CD4-positive, alpha-beta T cell treated with Interleukin-4 for 1 hour (primary cell): ENCODE data around the gene AURKAIP1.

Experiments
- DNase-seq, 2 donors: peaks; one replicate each; pipeline ENCODE4 v3.0.0-alpha.2; 2020 to 2022

AURKAIP1 gene

GRCh38 chr1:1345860-1346500 is 29.0 kb downstream of the AURKAIP1 start:
- DNase-seq = no peak

GRCh38 chr1:1345384-1345783 is 29.6 kb downstream of the AURKAIP1 start:
- DNase-seq = no peak

GRCh38 chr1:1344655-1345361 is 30.2 kb downstream of the AURKAIP1 start:
- no peak for DNase-seq

GRCh38 chr1:1343811-1344421 is 31.1 kb downstream of the AURKAIP1 start:
- no peak for DNase-seq

- DNase-seq = no peak
Measured at GRCh38 chr1:1342584-1343115, 32.4 kb downstream of the AURKAIP1 start.

GRCh38 chr1:1342061-1342562 is 32.9 kb downstream of the AURKAIP1 start:
- no peak for DNase-seq

GRCh38 chr1:1341549-1342021 is 33.4 kb downstream of the AURKAIP1 start:
- DNase-seq = no peak

GRCh38 chr1:1340791-1341548 is 34.0 kb downstream of the AURKAIP1 start:
- no peak for DNase-seq

- no peak for DNase-seq
Measured at GRCh38 chr1:1340185-1340584, 34.8 kb downstream of the AURKAIP1 start.

- DNase-seq = no peak
Measured at GRCh38 chr1:1338278-1338677, 36.7 kb downstream of the AURKAIP1 start.

GRCh38 chr1:1337793-1338147 is 37.2 kb downstream of the AURKAIP1 start:
- no peak for DNase-seq

GRCh38 chr1:1336931-1337792 is 37.8 kb downstream of the AURKAIP1 start:
- DNase-seq = no peak

GRCh38 chr1:1336446-1336845 is 38.6 kb downstream of the AURKAIP1 start:
- DNase-seq = no peak

GRCh38 chr1:1335792-1336248 is 39.2 kb downstream of the AURKAIP1 start:
- no peak for DNase-seq

- DNase-seq = no peak
Measured at GRCh38 chr1:1335283-1335682, 39.7 kb downstream of the AURKAIP1 start.

- no peak for DNase-seq
Measured at GRCh38 chr1:1334835-1335234, 40.2 kb downstream of the AURKAIP1 start.

- no peak for DNase-seq
Measured at GRCh38 chr1:1333551-1334241, 41.3 kb downstream of the AURKAIP1 start.

GRCh38 chr1:1332774-1333480 is 42.1 kb downstream of the AURKAIP1 start:
- DNase-seq = no peak

GRCh38 chr1:1332031-1332755 is 42.8 kb downstream of the AURKAIP1 start:
- no peak for DNase-seq
